CD8-positive, alpha-beta memory T cell (primary cell): Measurements from ENCODE around the gene RREB1. TPM values are rescaled to one million over a fixed set of nuclear protein-coding genes. Genes with fewer than 3 reads are reported as not detected.

ENCODE experiments used
- CTCF ChIA-PET: fragments of 350-600 bp; sonication (Branson Sonifier 250); formaldehyde crosslinking; loops from one replicate; lab custom pipeline; 2021; ENCODE audit warnings: antibody characterized with exemption; lab: Charles Lee
- POLR2A ChIA-PET: fragments of 350-600 bp; sonication (Branson Sonifier 250); formaldehyde crosslinking; loops from one replicate; lab custom pipeline; 2021; ENCODE audit warnings: antibody characterized with exemption; lab: Charles Lee
- DNase-seq, 5 donors: peaks; one replicate each; pipeline versions ENCODE4 v3.0.0 to v3.0.0-alpha.2; 2020 to 2022; ENCODE audit warnings: mixed read lengths in 1 of 5
- H3K27ac ChIP-seq: one replicate; pipeline ENCODE4 v1.7.0; 2013; ENCODE audit warnings: low read depth, mild to moderate bottlenecking, low read length, moderate library complexity
- H3K27me3 ChIP-seq: 2 replicates; pipeline ENCODE4 v1.7.0; 2013; ENCODE audit warnings: low read length, mild to moderate bottlenecking; ENCODE audit not compliant: insufficient read depth, poor library complexity, severe bottlenecking
- H3K36me3 ChIP-seq: 2 replicates; pipeline ENCODE4 v1.7.0; 2013; ENCODE audit warnings: mild to moderate bottlenecking, low read length, moderate library complexity; ENCODE audit not compliant: insufficient read depth
- H3K4me1 ChIP-seq: 2 replicates; pipeline ENCODE4 v1.7.0; 2013; ENCODE audit warnings: mild to moderate bottlenecking, low read length, moderate library complexity; ENCODE audit not compliant: insufficient read depth
- H3K4me3 ChIP-seq: 2 replicates; pipeline ENCODE4 v1.7.0; 2013; ENCODE audit warnings: mild to moderate bottlenecking, low read length
- H3K9me3 ChIP-seq: 2 replicates; pipeline ENCODE4 v1.7.0; 2013; ENCODE audit warnings: mild to moderate bottlenecking, low read length
- H3K27ac Mint-ChIP-seq, 8 donors: one replicate each; pipeline ENCODE4 v1.8.0; 2020 to 2021; ENCODE audit warnings: mixed read lengths in 8 of 8, mild to moderate bottlenecking in 6 of 8, inconsistent platforms in 3 of 8, moderate library complexity in 3 of 8
- H3K27me3 Mint-ChIP-seq, 2 donors: one replicate each; pipeline ENCODE4 v1.8.0; 2020 to 2021; ENCODE audit warnings: mixed read lengths in 2 of 2, mild to moderate bottlenecking in 1 of 2, moderate library complexity in 1 of 2
- H3K36me3 Mint-ChIP-seq, 3 donors: one replicate each; pipeline ENCODE4 v1.8.0; 2020 to 2021; ENCODE audit warnings: mixed read lengths in 3 of 3, inconsistent platforms in 1 of 3, mild to moderate bottlenecking in 1 of 3
- H3K4me1 Mint-ChIP-seq, 3 donors: one replicate each; pipeline ENCODE4 v1.8.0; 2020 to 2021; ENCODE audit warnings: mixed read lengths in 3 of 3, inconsistent platforms in 1 of 3, mild to moderate bottlenecking in 1 of 3
- H3K4me3 Mint-ChIP-seq, 7 donors: one replicate each; pipeline ENCODE4 v1.8.0; 2020 to 2021; ENCODE audit warnings: mixed read lengths in 7 of 7, mild to moderate bottlenecking in 6 of 7, moderate library complexity in 4 of 7, inconsistent platforms in 2 of 7
- H3K9me3 Mint-ChIP-seq, 5 donors: one replicate each; pipeline ENCODE4 v1.8.0; 2020 to 2022; ENCODE audit warnings: mixed read lengths in 5 of 5, mild to moderate bottlenecking in 3 of 5, moderate library complexity in 2 of 5, inconsistent platforms in 1 of 5
- polyA plus RNA-seq: library from polyadenylated mRNA; unstranded; fragments of 300-500 nt; fragmentation: Illumina TruSeq; gene quantifications from one replicate; pipeline ENCODE4 v1.2.3, GENCODE V29; 2021
- total RNA-seq, 2 experiments: library from RNA; stranded (reverse); gene quantifications; one replicate each; pipeline ENCODE4 v1.2.3, GENCODE V29; 2021

Gene RREB1
- total and polyA plus RNA-seq, 3 experiments from 2014 or later, result 8.5 to 18.7 (median 17.7) TPM

DNA sequence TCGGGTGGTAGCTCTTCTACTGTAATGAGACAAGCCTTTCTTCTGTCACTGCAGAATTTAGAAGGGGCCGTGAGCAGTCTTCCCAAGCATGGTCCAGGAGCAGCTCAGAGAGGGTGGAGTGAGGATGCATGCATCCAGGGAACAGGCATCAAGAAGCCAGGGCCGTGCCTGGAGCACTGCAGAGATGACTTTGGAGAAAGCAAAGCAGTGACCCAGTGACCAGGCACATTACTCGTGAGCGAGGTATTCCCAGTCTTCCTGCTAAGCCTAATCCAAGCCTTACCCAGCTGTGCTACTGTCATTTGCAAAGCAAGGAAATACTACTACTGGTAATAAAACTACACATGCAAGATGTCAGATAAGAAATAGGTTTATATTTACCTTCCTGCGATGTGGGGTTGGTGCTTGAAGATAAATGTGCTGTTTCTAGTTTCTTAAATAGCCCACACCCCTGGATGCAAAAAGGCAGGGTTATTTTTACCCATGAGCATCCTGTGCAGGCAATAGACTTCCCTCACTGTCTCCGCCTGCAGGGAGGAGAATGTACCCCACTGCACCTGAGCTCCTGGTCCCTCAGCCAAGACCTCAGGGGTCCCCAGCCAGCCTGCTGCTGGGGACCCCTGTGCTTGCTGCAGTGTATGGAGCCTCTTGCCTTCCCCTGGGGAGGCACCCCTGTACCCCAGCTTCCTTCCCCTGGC is 142.3 kb downstream of the RREB1 start:
- peak overlapping the region in 1 of 8 donors; percentile 71 for H3K27ac Mint-ChIP-seq
- no peak overlapping the region for H3K27ac ChIP-seq
- H3K36me3 ChIP-seq, result peaks cover 13% of the 10 kb centered on the region
- peaks cover 0 to 65% (median 4%) of the 10 kb centered on the region in 3 donors for H3K36me3 Mint-ChIP-seq
- no peaks in the 10 kb centered on the region for H3K4me1 Mint-ChIP-seq
- no peaks in the 10 kb centered on the region for H3K27me3 Mint-ChIP-seq
- no peak overlapping the region for H3K4me3 Mint-ChIP-seq
- no peaks in the 10 kb centered on the region for H3K9me3 ChIP-seq
- no peak overlapping the region for H3K4me3 ChIP-seq
- no peak for DNase-seq
- H3K4me1 ChIP-seq, result no peaks in the 10 kb centered on the region
- ChIA-PET CTCF (no interaction called here), POLR2A (no interaction called here)
- H3K27me3 ChIP-seq, result no peaks in the 10 kb centered on the region
- H3K9me3 Mint-ChIP-seq, result no peaks in the 10 kb centered on the region

DNA sequence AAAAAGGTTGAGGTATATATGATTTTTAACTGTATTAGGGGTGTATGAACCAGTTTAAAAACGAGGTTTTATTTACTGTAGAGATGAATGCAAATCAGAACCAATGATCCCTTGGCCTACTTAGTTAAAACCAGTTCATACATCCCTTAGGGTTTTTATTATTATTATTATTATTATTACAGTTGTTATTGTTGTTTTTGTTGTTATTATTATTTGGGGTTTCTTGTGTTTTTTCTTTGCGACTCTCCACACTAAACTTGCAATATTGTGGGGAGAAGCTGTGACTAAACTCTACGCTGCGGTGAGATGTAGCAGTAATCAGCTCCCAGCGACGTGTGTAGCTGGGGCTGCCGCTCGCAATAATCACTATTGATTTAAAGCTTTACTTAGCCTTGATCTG is 143.1 kb downstream of the RREB1 start:
- H3K27me3 ChIP-seq, result no peaks in the 10 kb centered on the region
- H3K4me3 ChIP-seq, result no peak overlapping the region
- H3K9me3 ChIP-seq, result no peaks in the 10 kb centered on the region
- Mint-ChIP-seq H3K27ac (no peak overlapping the region), H3K27me3 (no peaks in the 10 kb centered on the region), H3K36me3 (peaks cover 0 to 59% (median 4%) of the 10 kb centered on the region in 3 donors), H3K9me3 (no peaks in the 10 kb centered on the region), H3K4me3 (no peak overlapping the region), H3K4me1 (no peaks in the 10 kb centered on the region)
- CTCF ChIA-PET, result interaction anchor here (1.7 kb wide), 1 partner anchor 25 kb away, joined by 6 read pairs; no protein-coding TSS in a partner anchor
- POLR2A ChIA-PET, result no interaction called here
- DNase-seq, result no peak
- no peak overlapping the region for H3K27ac ChIP-seq
- H3K36me3 ChIP-seq, result peaks cover 13% of the 10 kb centered on the region
- no peaks in the 10 kb centered on the region for H3K4me1 ChIP-seq

DNA sequence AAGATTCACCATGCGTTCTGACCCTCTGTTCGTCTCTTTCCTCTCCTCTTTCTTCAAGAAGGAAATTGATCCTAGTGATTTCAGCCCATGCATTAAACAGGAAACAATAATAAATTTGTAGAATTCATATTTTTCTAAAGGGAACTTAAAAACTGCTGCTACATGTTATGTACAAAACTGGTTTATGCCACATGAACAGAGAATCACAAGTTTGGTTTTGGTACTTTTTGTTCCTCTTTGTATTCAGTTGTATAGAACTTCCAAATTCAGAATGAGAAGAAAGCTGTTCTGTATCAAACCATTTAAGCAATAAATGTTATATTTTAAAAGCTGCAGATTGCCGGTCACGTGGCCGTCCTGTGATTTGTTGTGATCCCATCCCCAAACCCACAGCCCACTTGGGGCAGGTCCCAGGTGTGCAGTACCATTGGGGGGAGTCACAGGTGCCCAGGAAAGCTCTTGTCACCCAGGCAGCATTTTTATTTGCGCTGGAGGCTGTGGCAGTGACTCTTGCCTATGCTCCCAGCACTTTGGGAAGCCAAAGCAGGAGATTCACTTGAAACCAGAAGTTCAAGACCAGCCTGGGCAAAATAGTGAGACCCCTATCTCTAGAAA is 144.0 kb downstream of the RREB1 start:
- Histone ChIP-seq H3K4me3 (no peak overlapping the region), H3K36me3 (peaks cover 13% of the 10 kb centered on the region), H3K27ac (no peak overlapping the region), H3K9me3 (no peaks in the 10 kb centered on the region), H3K4me1 (no peaks in the 10 kb centered on the region), H3K27me3 (no peaks in the 10 kb centered on the region)
- POLR2A ChIA-PET, result no interaction called here
- Mint-ChIP-seq H3K27ac (peak overlapping the region in 2 of 8 donors; percentile 32 to 47), H3K36me3 (peaks cover 0 to 51% (median 4%) of the 10 kb centered on the region in 3 donors), H3K4me3 (no peak overlapping the region), H3K4me1 (no peaks in the 10 kb centered on the region), H3K27me3 (no peaks in the 10 kb centered on the region), H3K9me3 (peaks cover 0 to 4% (median 0%) of the 10 kb centered on the region in 5 donors)
- no peak for DNase-seq
- CTCF ChIA-PET, result interaction anchor here (0.6 to 1.7 kb wide), 4 partner anchors 8 to 363 kb away, joined by 3 to 6 read pairs (median 3); no protein-coding TSS in a partner anchor

DNA sequence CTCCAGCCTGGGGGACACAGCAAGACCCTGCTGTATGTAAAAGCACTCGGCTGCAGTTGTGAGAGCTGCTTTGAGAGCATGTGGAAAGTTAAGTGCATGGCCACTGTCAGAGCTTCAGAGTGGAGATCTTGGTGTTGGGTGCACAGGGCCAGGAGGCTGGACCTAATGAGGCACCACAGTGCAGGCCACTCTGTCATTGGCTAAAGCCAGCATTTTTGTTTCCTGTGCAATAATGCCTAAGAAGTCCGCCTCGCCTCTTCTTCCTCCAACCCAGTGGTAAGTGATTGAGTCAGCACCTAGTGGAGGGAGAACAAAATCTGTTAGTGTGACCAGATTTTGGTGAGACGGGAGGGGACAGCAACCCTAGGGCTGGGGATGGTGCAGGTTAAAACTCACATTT is 144.6 kb downstream of the RREB1 start:
- POLR2A ChIA-PET, result no interaction called here
- Mint-ChIP-seq H3K36me3 (peaks cover 0 to 46% (median 4%) of the 10 kb centered on the region in 3 donors), H3K4me1 (no peaks in the 10 kb centered on the region), H3K4me3 (no peak overlapping the region), H3K27ac (no peak overlapping the region), H3K27me3 (no peaks in the 10 kb centered on the region), H3K9me3 (peaks cover 0 to 4% (median 0%) of the 10 kb centered on the region in 5 donors)
- H3K4me3 ChIP-seq, result no peak overlapping the region
- H3K36me3 ChIP-seq, result peaks cover 13% of the 10 kb centered on the region
- H3K27ac ChIP-seq, result no peak overlapping the region
- H3K4me1 ChIP-seq, result no peaks in the 10 kb centered on the region
- no peaks in the 10 kb centered on the region for H3K27me3 ChIP-seq
- CTCF ChIA-PET, result interaction anchor here (0.6 to 1.7 kb wide), 4 partner anchors 9 to 363 kb away, joined by 3 to 6 read pairs (median 3); no protein-coding TSS in a partner anchor
- H3K9me3 ChIP-seq, result no peaks in the 10 kb centered on the region
- DNase-seq, result no peak

DNA sequence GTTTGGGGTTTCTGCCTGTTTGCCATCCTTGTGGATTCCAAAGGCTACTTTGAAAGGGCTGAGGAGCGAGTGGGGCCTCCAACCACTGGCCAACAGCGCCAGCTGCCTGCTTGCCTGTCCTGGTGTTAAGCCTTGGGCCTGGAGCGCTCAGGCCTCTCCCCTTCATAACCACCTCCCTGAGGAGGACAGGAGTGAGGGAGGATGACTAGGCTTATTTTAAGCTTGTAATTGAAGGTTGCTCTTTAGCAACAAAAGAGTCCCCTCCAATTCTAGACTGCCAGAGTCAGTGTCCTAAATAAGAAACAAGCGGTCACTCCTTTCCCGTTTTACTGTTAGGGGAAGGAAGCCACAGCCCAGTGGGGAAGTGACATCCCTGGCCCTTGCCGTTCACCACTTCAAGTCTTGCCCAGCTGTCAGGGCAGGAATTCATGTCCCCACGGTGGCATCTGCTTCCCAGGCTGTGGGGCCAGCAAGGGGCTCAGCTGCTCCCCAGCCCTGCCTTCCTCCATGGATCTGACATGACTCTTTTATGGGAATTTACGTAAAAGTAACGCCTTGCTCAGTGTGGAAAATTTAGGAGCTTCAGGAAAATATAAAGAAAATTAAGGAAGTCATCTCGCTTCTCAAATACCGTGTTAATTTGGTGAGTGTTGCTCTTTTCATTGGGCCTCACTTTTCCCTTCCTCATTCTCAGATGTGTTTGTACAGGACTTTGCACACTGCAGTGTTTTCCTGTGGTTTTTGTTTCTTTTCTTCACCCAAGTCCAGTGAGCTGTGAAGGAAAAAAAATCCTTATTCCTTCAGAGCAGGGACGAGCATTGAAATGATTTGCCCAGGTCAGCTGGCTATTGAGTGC is 147.4 kb downstream of the RREB1 start:
- H3K27me3 Mint-ChIP-seq, result peaks cover 3 to 19% of the 10 kb centered on the region in 2 donors
- no peak for DNase-seq
- peaks cover 0 to 18% (median 2%) of the 10 kb centered on the region in 3 donors for H3K36me3 Mint-ChIP-seq
- no peak overlapping the region for H3K4me3 ChIP-seq
- no peak overlapping the region for H3K27ac Mint-ChIP-seq
- peaks cover 0 to 4% (median 0%) of the 10 kb centered on the region in 5 donors for H3K9me3 Mint-ChIP-seq
- H3K4me3 Mint-ChIP-seq, result no peak overlapping the region
- H3K27ac ChIP-seq, result no peak overlapping the region
- no peaks in the 10 kb centered on the region for H3K9me3 ChIP-seq
- CTCF ChIA-PET, result no interaction called here
- no peaks in the 10 kb centered on the region for H3K36me3 ChIP-seq
- H3K4me1 ChIP-seq, result no peaks in the 10 kb centered on the region
- H3K4me1 Mint-ChIP-seq, result peaks cover 0 to 7% (median 4%) of the 10 kb centered on the region in 3 donors
- POLR2A ChIA-PET, result no interaction called here
- H3K27me3 ChIP-seq, result no peaks in the 10 kb centered on the region

DNA sequence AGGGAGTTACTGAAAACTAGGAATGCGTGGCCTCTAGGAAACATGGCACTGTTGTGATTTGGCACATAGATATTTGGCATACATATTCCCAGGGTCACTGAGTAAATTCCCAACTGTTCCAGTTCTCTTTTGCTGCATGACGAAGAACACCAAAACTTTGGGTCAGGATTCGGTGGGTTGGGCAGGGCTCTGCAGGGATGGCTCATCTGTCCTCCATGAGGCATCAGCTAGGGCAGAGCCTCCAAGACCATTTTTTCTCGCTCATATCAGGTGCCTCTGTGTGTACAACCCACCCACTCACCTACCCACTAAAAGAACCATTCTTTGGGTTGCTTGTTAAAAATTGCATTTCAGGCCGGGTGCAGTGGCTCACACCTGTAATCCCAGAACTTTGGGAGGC is 148.2 kb downstream of the RREB1 start:
- no peak overlapping the region for H3K27ac Mint-ChIP-seq
- peaks cover 6% of the 10 kb centered on the region for H3K4me1 ChIP-seq
- CTCF ChIA-PET, result no interaction called here

DNA sequence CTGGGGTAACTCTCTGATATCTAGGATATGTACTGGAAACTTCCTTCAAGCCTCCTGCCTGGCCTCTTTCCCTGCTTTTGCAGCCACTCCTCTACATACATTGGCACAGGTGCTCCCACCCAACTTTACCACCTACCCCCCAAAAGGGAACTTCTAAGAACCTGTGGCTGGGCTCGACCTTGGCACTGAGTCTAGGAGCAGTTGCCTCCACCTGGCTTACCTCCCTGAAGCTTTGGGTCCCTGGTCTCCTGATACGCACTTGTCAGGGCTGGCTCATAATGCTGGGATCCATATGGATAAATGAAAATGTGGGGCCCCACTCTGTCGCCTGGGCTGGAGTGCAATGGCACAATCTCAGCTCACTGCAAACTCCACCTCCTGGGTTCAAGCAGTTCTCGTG is 149.0 kb downstream of the RREB1 start:
- no peaks in the 10 kb centered on the region for H3K36me3 ChIP-seq
- Mint-ChIP-seq H3K36me3 (peaks cover 0 to 3% (median 0%) of the 10 kb centered on the region in 3 donors), H3K27me3 (peaks cover 9 to 31% of the 10 kb centered on the region in 2 donors), H3K4me3 (no peak overlapping the region), H3K9me3 (peaks cover 0 to 4% (median 0%) of the 10 kb centered on the region in 5 donors), H3K4me1 (peaks cover 10 to 20% (median 19%) of the 10 kb centered on the region in 3 donors), H3K27ac (no peak overlapping the region)
- no peaks in the 10 kb centered on the region for H3K9me3 ChIP-seq
- no peak overlapping the region for H3K4me3 ChIP-seq
- CTCF ChIA-PET, result no interaction called here
- H3K27me3 ChIP-seq, result peaks cover 4% of the 10 kb centered on the region
- DNase-seq, result no peak
- no peak overlapping the region for H3K27ac ChIP-seq
- H3K4me1 ChIP-seq, result peaks cover 7% of the 10 kb centered on the region
- POLR2A ChIA-PET, result no interaction called here

More for the DNA sequence above, 148.2 kb downstream of the RREB1 start:
- Mint-ChIP-seq H3K36me3 (peaks cover 0 to 12% (median 0%) of the 10 kb centered on the region in 3 donors), H3K4me1 (peaks cover 6 to 13% (median 11%) of the 10 kb centered on the region in 3 donors), H3K9me3 (peaks cover 0 to 4% (median 0%) of the 10 kb centered on the region in 5 donors), H3K27me3 (peaks cover 7 to 26% of the 10 kb centered on the region in 2 donors), H3K4me3 (no peak overlapping the region)
- H3K9me3 ChIP-seq, result no peaks in the 10 kb centered on the region
- no peaks in the 10 kb centered on the region for H3K36me3 ChIP-seq
- peaks cover 4% of the 10 kb centered on the region for H3K27me3 ChIP-seq
- no peak for DNase-seq
- POLR2A ChIA-PET, result interaction anchor here (0.7 kb wide), 1 partner anchor 11 kb away, joined by 3 read pairs; no protein-coding TSS in a partner anchor
- H3K4me3 ChIP-seq, result no peak overlapping the region
- H3K27ac ChIP-seq, result no peak overlapping the region
